Measurements from ENCODE around the gene OAT. TPM values are rescaled to one million over a fixed set of nuclear protein-coding genes. Genes with fewer than 3 reads are reported as not detected.

Gene OAT
- total RNA-seq, 4 donors from 2014 or later = 63.5 to 98.1 (median 92.1) TPM

- H3K4me3 ChIP-seq (ENCODE audit: low read depth, poor library complexity, severe bottlenecking) = no peak overlapping the region
- peak in 1 of 2 donors; percentile 46 for DNase-seq (ENCODE audit: low spot score in 2 of 2)
- WGBS, 2 donors = 69 to 72% methylated on average over 10 of the region's 10 CpGs
- intact Hi-C loops (cut with DNase I; ENCODE audit: low total_unique reads) = no loop called here
- TF ChIP-seq CTCF (IDR thresholded peaks at IDR 0.05) = no peak
- no peak for TF ChIP-seq POLR2A (IDR thresholded peaks at IDR 0.05)
Observed at GRCh38 chr10:124351481-124352220, 67.1 kb downstream of the OAT start.

- WGBS, 2 donors = 93 to 95% methylated on average over 8 of the region's 8 CpGs
- no peak for TF ChIP-seq CTCF (IDR thresholded peaks at IDR 0.05)
- no peak for TF ChIP-seq POLR2A (IDR thresholded peaks at IDR 0.05)
- H3K4me3 ChIP-seq (ENCODE audit: low read depth, poor library complexity, severe bottlenecking) = no peak overlapping the region
- peak in 1 of 2 donors; percentile 59 for DNase-seq (ENCODE audit: low spot score in 2 of 2)
- intact Hi-C loops (cut with DNase I; ENCODE audit: low total_unique reads) = no loop called here
Observed at GRCh38 chr10:124350806-124351205, 67.9 kb downstream of the OAT start.

- no peak for TF ChIP-seq CTCF (IDR thresholded peaks at IDR 0.05)
- TF ChIP-seq POLR2A (IDR thresholded peaks at IDR 0.05) = no peak
- no peak for DNase-seq (ENCODE audit: low spot score in 2 of 2)
- WGBS, 2 donors = 83 to 92% methylated on average over 5 of the region's 5 CpGs
- intact Hi-C loops (cut with DNase I; ENCODE audit: low total_unique reads) = no loop called here
- no peak overlapping the region for H3K4me3 ChIP-seq (ENCODE audit: low read depth, poor library complexity, severe bottlenecking)
Observed at GRCh38 chr10:124349996-124350280, 68.8 kb downstream of the OAT start.

- 84 to 86% methylated on average over 14 to 16 of the region's 16 CpGs for WGBS, 2 donors
- no peak for TF ChIP-seq POLR2A (IDR thresholded peaks at IDR 0.05)
- intact Hi-C loops (cut with DNase I; ENCODE audit: low total_unique reads) = no loop called here
- peak in 1 of 2 donors; percentile 73 for DNase-seq (ENCODE audit: low spot score in 2 of 2)
- no peak overlapping the region for H3K4me3 ChIP-seq (ENCODE audit: low read depth, poor library complexity, severe bottlenecking)
Observed at GRCh38 chr10:124349231-124349995, 69.3 kb downstream of the OAT start.

- H3K4me3 ChIP-seq (ENCODE audit: low read depth, poor library complexity, severe bottlenecking) = no peak overlapping the region
- TF ChIP-seq POLR2A (IDR thresholded peaks at IDR 0.05) (no peak), CTCF (IDR thresholded peaks at IDR 0.05) (no peak)
- DNase-seq (ENCODE audit: low spot score in 2 of 2) = peak in 1 of 2 donors; percentile 65
- intact Hi-C loops (cut with DNase I; ENCODE audit: low total_unique reads) = no loop called here
- 82 to 89% methylated on average over 7 to 8 of the region's 8 CpGs for WGBS, 2 donors
Observed at GRCh38 chr10:124348801-124349200, 69.9 kb downstream of the OAT start.

- WGBS, 2 donors = 84 to 91% methylated on average over 13 of the region's 13 CpGs
- TF ChIP-seq CTCF (IDR thresholded peaks at IDR 0.05) (no peak), POLR2A (IDR thresholded peaks at IDR 0.05) (no peak)
- intact Hi-C loops (cut with DNase I; ENCODE audit: low total_unique reads) = no loop called here
- peak in 1 of 2 donors; percentile 57 for DNase-seq (ENCODE audit: low spot score in 2 of 2)
- no peak overlapping the region for H3K4me3 ChIP-seq (ENCODE audit: low read depth, poor library complexity, severe bottlenecking)
Observed at GRCh38 chr10:124347956-124348355, 70.8 kb downstream of the OAT start.
